ENCODE data around the gene RPL36A.

- TF ChIP-seq ATF3 (IDR thresholded peaks at IDR 0.05) (no peak), CTCF (IDR thresholded peaks at IDR 0.05; ENCODE audit: low read depth, low read length, missing input control) (no peak), REST (IDR thresholded peaks at IDR 0.05) (no peak), MAX (IDR thresholded peaks at IDR 0.05) (no peak)
Measured at GRCh38 chrX:101411984-101412383, 21.2 kb downstream of the RPL36A start.

Measured in liver (tissue), 3 donors.